HepG2 (cell line): ENCODE results near the gene ARHGAP5. TPM values are rescaled to one million over a fixed set of nuclear protein-coding genes. Genes with fewer than 3 reads are reported as not detected.
A peak's percentile ranks its signal among the peaks of the same experiment; 100 is the strongest.

Experiments used
- CCDC6 ChIP-seq: sonication (generic); formaldehyde crosslinking; IDR thresholded peaks from 2 replicates; pipeline ENCODE4 v1.8.1; 2022; ENCODE audit warnings: mild to moderate bottlenecking, missing genetic modification reagents, moderate library complexity
- CHD2 ChIP-seq: IDR thresholded peaks from 2 replicates; pipeline ENCODE4 v1.6.1; 2011; ENCODE audit warnings: low read depth, low read length, improper control_type of control experiment
- HNRNPL ChIP-seq: fragments of 200-400 bp; formaldehyde crosslinking; IDR thresholded peaks from 2 replicates; pipeline ENCODE4 v1.6.1; 2017; ENCODE audit warnings: mild to moderate bottlenecking, low read depth, low read length
- HNRNPUL1 ChIP-seq: fragments of 200-400 bp; formaldehyde crosslinking; IDR thresholded peaks from 2 replicates; pipeline ENCODE4 v1.6.1; 2017; ENCODE audit warnings: low read depth, mild to moderate bottlenecking, low read length, moderate library complexity
- MAZ ChIP-seq, 2 experiments: sonication (generic) in 1 of 2; formaldehyde crosslinking in 1 of 2; IDR thresholded peaks; 2 replicates each; pipeline versions ENCODE4 v1.5.0 to v1.6.1; 2012 to 2020; ENCODE audit warnings: low read depth in 2 of 2, mild to moderate bottlenecking in 2 of 2, borderline replicate concordance in 1 of 2, improper control_type of control experiment in 1 of 2, low read length in 1 of 2, missing genetic modification reagents in 1 of 2, moderate library complexity in 1 of 2
- MTA3 ChIP-seq: sonication (generic); formaldehyde crosslinking; IDR thresholded peaks from 2 replicates; pipeline ENCODE4 v1.4.0; 2020; ENCODE audit warnings: missing genetic modification reagents
- POLR2AphosphoS2 ChIP-seq: IDR thresholded peaks from 2 replicates; pipeline ENCODE4 v1.6.1; 2011; ENCODE audit warnings: low read depth, low read length, improper control_type of control experiment
- SALL2 ChIP-seq: sonication (generic); formaldehyde crosslinking; IDR thresholded peaks from 2 replicates; pipeline ENCODE4 v1.8.1; 2023; ENCODE audit warnings: mild to moderate bottlenecking, missing genetic modification reagents, inconsistent platforms
- TAF15 ChIP-seq: fragments of 200-400 bp; formaldehyde crosslinking; IDR thresholded peaks from one replicate; pipeline ENCODE4 v1.6.1; 2018; ENCODE audit warnings: mild to moderate bottlenecking, low read depth, low read length; ENCODE audit not compliant: poor library complexity, severe bottlenecking
- TOPORS ChIP-seq: sonication (generic); formaldehyde crosslinking; IDR thresholded peaks from 2 replicates; pipeline ENCODE4 v1.8.0; 2023; ENCODE audit warnings: mild to moderate bottlenecking, missing genetic modification reagents
- TP53 ChIP-seq: sonication (generic); formaldehyde crosslinking; conservative IDR thresholded peaks from 2 replicates; pipeline ENCODE4 v1.4.0; 2020; ENCODE audit warnings: missing genetic modification reagents
- U2AF2 ChIP-seq: fragments of 200-400 bp; formaldehyde crosslinking; IDR thresholded peaks from 2 replicates; pipeline ENCODE4 v1.6.1; 2017; ENCODE audit warnings: low read depth, mild to moderate bottlenecking, low read length
- ZFP36L2 ChIP-seq: sonication (generic); formaldehyde crosslinking; IDR thresholded peaks from 2 replicates; pipeline ENCODE4 v1.4.0; 2020; ENCODE audit warnings: missing genetic modification reagents
- ZNF326 ChIP-seq: sonication (generic); formaldehyde crosslinking; IDR thresholded peaks from 2 replicates; pipeline ENCODE4 v1.4.0; 2020; ENCODE audit warnings: missing genetic modification reagents, borderline replicate concordance
- ZNF446 ChIP-seq: sonication (generic); formaldehyde crosslinking; IDR thresholded peaks from 2 replicates; pipeline ENCODE4 v1.5.0; 2020; ENCODE audit warnings: mild to moderate bottlenecking, missing genetic modification reagents
- ZNF766 ChIP-seq: sonication (generic); formaldehyde crosslinking; IDR thresholded peaks from 2 replicates; pipeline ENCODE4 v1.5.0; 2020; ENCODE audit warnings: missing genetic modification reagents, borderline replicate concordance
- ZNF891 ChIP-seq: sonication (generic); formaldehyde crosslinking; IDR thresholded peaks from 2 replicates; pipeline ENCODE4 v1.5.0; 2020; ENCODE audit warnings: mild to moderate bottlenecking, missing genetic modification reagents
- polyA plus RNA-seq, 8 experiments: library from polyadenylated mRNA; depleted of rRNA in 3 of 8; stranded (reverse) in 7 of 8; unstranded in 1 of 8; fragments of >200 nt; fragmentation: Illumina TruSeq in 4 of 8; extraction: Trizol in 4 of 8; gene quantifications; 2 replicates each; pipeline versions ENCODE4 v1.2.1 to v1.2.3, GENCODE V29; 2011 to 2016; ENCODE audit warnings: low read depth in 4 of 8, missing spikeins in 1 of 8, mixed read lengths in 1 of 8; ENCODE audit not compliant: insufficient read depth in 1 of 8
- total RNA-seq, 5 experiments: library from RNA; depleted of rRNA; stranded (reverse); fragments of >200 nt; fragmentation: Illumina TruSeq; extraction: Trizol; gene quantifications; 2 replicates each; pipeline ENCODE4 v1.2.3, GENCODE V29; 2016; ENCODE audit warnings: low read depth in 1 of 5
- TF ChIP-seq, protein P1 (sequence below): sonication (generic); formaldehyde crosslinking; IDR thresholded peaks from 2 replicates; pipeline ENCODE4 v1.4.0; 2020; ENCODE audit warnings: missing genetic modification reagents
- TF ChIP-seq, protein P2 (sequence below): sonication (generic); formaldehyde crosslinking; IDR thresholded peaks from 2 replicates; pipeline ENCODE4 v1.4.0; 2020; ENCODE audit warnings: mild to moderate bottlenecking, missing genetic modification reagents
- TF ChIP-seq, protein P3 (sequence below): sonication (generic); formaldehyde crosslinking; conservative IDR thresholded peaks from 2 replicates; pipeline ENCODE4 v1.4.0; 2020; ENCODE audit warnings: mild to moderate bottlenecking, missing genetic modification reagents, moderate library complexity
- TF ChIP-seq, protein P4 (sequence below): sonication (generic); formaldehyde crosslinking; IDR thresholded peaks from 2 replicates; pipeline ENCODE4 v1.5.0; 2020; ENCODE audit warnings: missing genetic modification reagents
- TF ChIP-seq, protein P5 (sequence below): sonication (generic); formaldehyde crosslinking; conservative IDR thresholded peaks from 2 replicates; pipeline ENCODE4 v1.8.0; 2022; ENCODE audit warnings: missing genetic modification reagents

ARHGAP5 gene
- total and polyA plus RNA-seq, 2 of the 13 experiments (the other 11 are each of a cell fraction or from before 2014, with no cell fraction given) = 33.7 to 144 TPM

DNA sequence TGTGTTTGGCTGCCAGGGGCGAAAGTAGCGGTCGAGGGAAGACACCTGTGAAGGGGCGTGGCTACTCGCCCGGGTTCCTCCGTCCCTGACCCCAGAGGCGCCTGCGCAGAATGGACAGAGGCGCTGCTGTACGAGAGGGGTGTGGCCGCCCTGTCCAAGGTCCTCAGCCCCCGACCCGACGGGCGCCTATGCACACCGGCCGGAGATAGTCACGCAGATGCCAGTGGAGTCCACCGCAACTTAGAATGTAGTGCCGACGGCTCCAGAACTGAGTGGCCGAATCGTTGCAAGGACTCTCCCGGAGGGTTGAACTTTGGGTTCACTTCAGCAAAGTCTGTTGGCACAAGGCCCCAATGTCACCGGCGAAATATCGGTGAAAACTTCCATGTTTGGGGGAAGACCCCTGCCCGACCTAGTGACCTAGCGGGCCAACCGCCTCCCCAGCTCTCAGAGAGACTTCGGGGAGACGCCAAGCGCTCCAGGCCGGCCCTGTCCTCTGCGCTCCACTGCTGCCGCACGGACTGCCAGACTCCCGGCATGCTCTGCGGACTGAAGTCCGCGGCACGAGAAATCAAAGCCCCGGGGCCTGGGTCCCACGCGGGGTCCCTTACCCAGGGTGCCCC is 124.2 kb downstream of the ARHGAP5 start (continued):
- TF ChIP-seq, protein P1, sequence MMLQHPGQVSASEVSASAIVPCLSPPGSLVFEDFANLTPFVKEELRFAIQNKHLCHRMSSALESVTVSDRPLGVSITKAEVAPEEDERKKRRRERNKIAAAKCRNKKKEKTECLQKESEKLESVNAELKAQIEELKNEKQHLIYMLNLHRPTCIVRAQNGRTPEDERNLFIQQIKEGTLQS (CRISPR knock-in tag) = peak; percentile 70; the same call in 1 of the 2 replicates
- peak; percentile 13; the same call in 1 of the 2 replicates for TF ChIP-seq ZNF326 (CRISPR knock-in tag)
- TF ChIP-seq ZNF891 (CRISPR knock-in tag) = peak; percentile 96
- TF ChIP-seq U2AF2 = 0 out of 2 replicates have a peak, but pooled peaks have one; percentile 76
- TF ChIP-seq, protein P2, sequence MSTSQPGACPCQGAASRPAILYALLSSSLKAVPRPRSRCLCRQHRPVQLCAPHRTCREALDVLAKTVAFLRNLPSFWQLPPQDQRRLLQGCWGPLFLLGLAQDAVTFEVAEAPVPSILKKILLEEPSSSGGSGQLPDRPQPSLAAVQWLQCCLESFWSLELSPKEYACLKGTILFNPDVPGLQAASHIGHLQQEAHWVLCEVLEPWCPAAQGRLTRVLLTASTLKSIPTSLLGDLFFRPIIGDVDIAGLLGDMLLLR (CRISPR knock-in tag) = no peak
- peak; percentile 96; the same call in 1 of the 2 replicates for TF ChIP-seq ZNF766
- TF ChIP-seq, protein P3, sequence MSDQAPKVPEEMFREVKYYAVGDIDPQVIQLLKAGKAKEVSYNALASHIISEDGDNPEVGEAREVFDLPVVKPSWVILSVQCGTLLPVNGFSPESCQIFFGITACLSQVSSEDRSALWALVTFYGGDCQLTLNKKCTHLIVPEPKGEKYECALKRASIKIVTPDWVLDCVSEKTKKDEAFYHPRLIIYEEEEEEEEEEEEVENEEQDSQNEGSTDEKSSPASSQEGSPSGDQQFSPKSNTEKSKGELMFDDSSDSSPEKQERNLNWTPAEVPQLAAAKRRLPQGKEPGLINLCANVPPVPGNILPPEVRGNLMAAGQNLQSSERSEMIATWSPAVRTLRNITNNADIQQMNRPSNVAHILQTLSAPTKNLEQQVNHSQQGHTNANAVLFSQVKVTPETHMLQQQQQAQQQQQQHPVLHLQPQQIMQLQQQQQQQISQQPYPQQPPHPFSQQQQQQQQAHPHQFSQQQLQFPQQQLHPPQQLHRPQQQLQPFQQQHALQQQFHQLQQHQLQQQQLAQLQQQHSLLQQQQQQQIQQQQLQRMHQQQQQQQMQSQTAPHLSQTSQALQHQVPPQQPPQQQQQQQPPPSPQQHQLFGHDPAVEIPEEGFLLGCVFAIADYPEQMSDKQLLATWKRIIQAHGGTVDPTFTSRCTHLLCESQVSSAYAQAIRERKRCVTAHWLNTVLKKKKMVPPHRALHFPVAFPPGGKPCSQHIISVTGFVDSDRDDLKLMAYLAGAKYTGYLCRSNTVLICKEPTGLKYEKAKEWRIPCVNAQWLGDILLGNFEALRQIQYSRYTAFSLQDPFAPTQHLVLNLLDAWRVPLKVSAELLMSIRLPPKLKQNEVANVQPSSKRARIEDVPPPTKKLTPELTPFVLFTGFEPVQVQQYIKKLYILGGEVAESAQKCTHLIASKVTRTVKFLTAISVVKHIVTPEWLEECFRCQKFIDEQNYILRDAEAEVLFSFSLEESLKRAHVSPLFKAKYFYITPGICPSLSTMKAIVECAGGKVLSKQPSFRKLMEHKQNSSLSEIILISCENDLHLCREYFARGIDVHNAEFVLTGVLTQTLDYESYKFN (CRISPR knock-in tag) = peak; percentile 86
- TF ChIP-seq, protein P4, sequence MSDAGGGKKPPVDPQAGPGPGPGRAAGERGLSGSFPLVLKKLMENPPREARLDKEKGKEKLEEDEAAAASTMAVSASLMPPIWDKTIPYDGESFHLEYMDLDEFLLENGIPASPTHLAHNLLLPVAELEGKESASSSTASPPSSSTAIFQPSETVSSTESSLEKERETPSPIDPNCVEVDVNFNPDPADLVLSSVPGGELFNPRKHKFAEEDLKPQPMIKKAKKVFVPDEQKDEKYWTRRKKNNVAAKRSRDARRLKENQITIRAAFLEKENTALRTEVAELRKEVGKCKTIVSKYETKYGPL (CRISPR knock-in tag) = peak; percentile 90; the same call in 1 of the 2 replicates
- no peak for TF ChIP-seq MTA3 (CRISPR knock-in tag)
- TF ChIP-seq TAF15 = peak; percentile 21
- no peak for TF ChIP-seq HNRNPUL1
- no peak for TF ChIP-seq POLR2AphosphoS2
- peak; percentile 83; the same call in 1 of the 2 replicates for TF ChIP-seq CCDC6 (CRISPR knock-in tag)
- peak; percentile 85 for TF ChIP-seq HNRNPL
- peak; percentile 90 for TF ChIP-seq TP53 (CRISPR knock-in tag)
- TF ChIP-seq, protein P5, sequence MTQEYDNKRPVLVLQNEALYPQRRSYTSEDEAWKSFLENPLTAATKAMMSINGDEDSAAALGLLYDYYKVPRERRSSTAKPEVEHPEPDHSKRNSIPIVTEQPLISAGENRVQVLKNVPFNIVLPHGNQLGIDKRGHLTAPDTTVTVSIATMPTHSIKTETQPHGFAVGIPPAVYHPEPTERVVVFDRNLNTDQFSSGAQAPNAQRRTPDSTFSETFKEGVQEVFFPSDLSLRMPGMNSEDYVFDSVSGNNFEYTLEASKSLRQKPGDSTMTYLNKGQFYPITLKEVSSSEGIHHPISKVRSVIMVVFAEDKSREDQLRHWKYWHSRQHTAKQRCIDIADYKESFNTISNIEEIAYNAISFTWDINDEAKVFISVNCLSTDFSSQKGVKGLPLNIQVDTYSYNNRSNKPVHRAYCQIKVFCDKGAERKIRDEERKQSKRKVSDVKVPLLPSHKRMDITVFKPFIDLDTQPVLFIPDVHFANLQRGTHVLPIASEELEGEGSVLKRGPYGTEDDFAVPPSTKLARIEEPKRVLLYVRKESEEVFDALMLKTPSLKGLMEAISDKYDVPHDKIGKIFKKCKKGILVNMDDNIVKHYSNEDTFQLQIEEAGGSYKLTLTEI (CRISPR knock-in tag) = 0 out of 2 replicates have a peak, but pooled peaks have one; percentile 17
- TF ChIP-seq TOPORS (CRISPR knock-in tag) = peak; percentile 85; the same call in 1 of the 2 replicates
- TF ChIP-seq CHD2 = no peak
- peak; percentile 33; the same call in 1 of the 2 replicates for TF ChIP-seq MAZ (IDR thresholded peaks at IDR 0.05; ENCODE audit: borderline replicate concordance, low read depth, low read length)
- TF ChIP-seq MAZ (CRISPR knock-in tag; IDR thresholded peaks at IDR 0.05; ENCODE audit: low read depth) = peak; percentile 88
- peak; percentile 73; the same call in 1 of the 2 replicates for TF ChIP-seq ZFP36L2
- peak; percentile 95; the same call in 1 of the 2 replicates for TF ChIP-seq SALL2
- TF ChIP-seq ZNF446 = peak; percentile 96; the same call in 1 of the 2 replicates
